GM21381 (cell line): ENCODE data around the gene FGG.
"Not testable (repeated sequence)": the region's sequence is repeated elsewhere in the genome, so short reads cannot be mapped to it uniquely, and the experiment has no call there.

Source experiments
- ATAC-seq: cut with Tn5 transposase; IDR thresholded peaks from one replicate; pipeline ENCODE4 v1.9.1; 2021; ENCODE audit warnings: mild to moderate bottlenecking, moderate library complexity; ENCODE audit not compliant: unreplicated experiment

FGG gene

GRCh38 chr4:154614306-154614705 is 1.9 kb upstream of the FGG start:
- no peak for ATAC-seq

GRCh38 chr4:154611833-154612232 is 623 bp downstream of the FGG start:
- no peak for ATAC-seq

- no peak for ATAC-seq
Measured at GRCh38 chr4:154610582-154610981, 1.9 kb downstream of the FGG start.

- no peak for ATAC-seq
Measured at GRCh38 chr4:154609532-154609931, 2.9 kb downstream of the FGG start.

- ATAC-seq: no peak
Measured at GRCh38 chr4:154608361-154609252, 3.8 kb downstream of the FGG start.

GRCh38 chr4:154606728-154607723 is 5.4 kb downstream of the FGG start:
- ATAC-seq: no peak

- no peak for ATAC-seq
Measured at GRCh38 chr4:154604696-154605200, 7.7 kb downstream of the FGG start.

GRCh38 chr4:154603033-154603943 is 9.2 kb downstream of the FGG start:
- no peak for ATAC-seq

- no peak for ATAC-seq
Measured at GRCh38 chr4:154602404-154603020, 9.9 kb downstream of the FGG start.

GRCh38 chr4:154597798-154598774 is 14.4 kb downstream of the FGG start:
- no peak for ATAC-seq

GRCh38 chr4:154597281-154597680 is 15.2 kb downstream of the FGG start:
- not testable (repeated sequence) for ATAC-seq

GRCh38 chr4:154595807-154596206 is 16.6 kb downstream of the FGG start:
- ATAC-seq: no peak

- ATAC-seq: not testable (repeated sequence)
Measured at GRCh38 chr4:154594343-154594742, 18.1 kb downstream of the FGG start.

- no peak for ATAC-seq
Measured at GRCh38 chr4:154593868-154594267, 18.6 kb downstream of the FGG start.

- no peak for ATAC-seq
Measured at GRCh38 chr4:154591890-154592289, 20.6 kb downstream of the FGG start.

GRCh38 chr4:154590329-154591006 is 22.0 kb downstream of the FGG start, which contains the start of gene FGA:
Gene FGA (minus strand): TSS chr4:154590742. CDS start chr4:154590687, 55 bp downstream.
- no peak for ATAC-seq

GRCh38 chr4:154589296-154590197 is 22.9 kb downstream of the FGG start:
- no peak for ATAC-seq
